Stimulated activated naive CD8-positive, alpha-beta T cell treated with anti-CD3 and anti-CD28 coated beads, Interleukin-15, Interleukin-2, amounts not matched to agents 100 ng/mL and 50 ng/mL, for 24 hours (primary cell): ENCODE results near the gene USP35.

Source experiments
- H3K27ac Mint-ChIP-seq: one replicate; pipeline ENCODE4 v1.8.0; 2021; ENCODE audit warnings: mild to moderate bottlenecking, mixed read lengths
- H3K27me3 Mint-ChIP-seq: one replicate; pipeline ENCODE4 v1.8.0; 2021; ENCODE audit warnings: mixed read lengths
- H3K36me3 Mint-ChIP-seq: one replicate; pipeline ENCODE4 v1.8.0; 2021; ENCODE audit warnings: low read depth, mixed read lengths
- H3K4me1 Mint-ChIP-seq: one replicate; pipeline ENCODE4 v1.8.0; 2021; ENCODE audit warnings: low read depth, mixed read lengths
- H3K4me3 Mint-ChIP-seq: one replicate; pipeline ENCODE4 v1.8.0; 2021; ENCODE audit warnings: mild to moderate bottlenecking, mixed read lengths
- H3K9me3 Mint-ChIP-seq: one replicate; pipeline ENCODE4 v1.8.0; 2021; ENCODE audit warnings: mixed read lengths

The USP35 gene

DNA sequence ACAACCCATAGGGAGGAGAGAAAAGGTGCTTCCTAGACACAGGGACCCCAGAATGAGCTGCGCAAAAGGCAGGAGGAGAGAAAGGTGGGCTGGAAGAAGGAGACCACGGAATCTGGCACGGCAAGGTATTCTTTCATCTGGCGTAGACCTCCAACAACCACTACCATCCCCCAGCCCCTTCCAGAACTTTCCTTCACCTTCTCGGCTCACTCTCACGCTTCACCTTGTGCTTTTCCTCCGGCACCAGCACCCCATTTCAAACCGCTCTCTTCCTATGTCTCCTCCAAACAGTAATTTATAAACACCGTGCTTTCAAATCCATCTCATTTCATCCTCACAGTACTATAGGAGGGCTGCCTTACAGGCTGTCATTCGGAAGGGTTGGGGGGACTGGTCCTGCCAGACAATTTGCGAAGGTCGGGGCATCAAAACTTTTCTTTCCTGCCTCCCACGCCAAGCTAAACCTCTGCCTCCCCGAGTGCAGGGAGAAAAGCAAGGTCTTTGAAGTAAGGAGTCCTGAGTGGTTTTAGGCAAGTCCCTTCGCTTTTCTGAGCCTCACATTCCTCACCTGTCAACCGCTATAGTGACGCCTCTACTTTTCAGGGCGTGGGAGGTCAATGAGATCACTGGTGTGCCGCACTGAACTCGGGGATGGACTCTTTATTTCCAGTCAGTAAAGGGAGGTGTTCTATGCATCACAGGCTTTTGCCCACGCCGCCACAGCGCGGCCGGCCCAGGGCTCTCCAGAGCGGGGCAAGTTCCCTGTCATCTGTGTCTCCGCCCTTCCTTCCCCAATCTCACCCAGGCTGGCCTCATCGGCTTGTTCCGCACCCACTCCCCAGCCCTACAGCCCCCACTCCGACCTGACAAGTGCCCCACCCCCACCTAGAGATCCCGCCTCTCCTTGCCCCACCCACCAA, 1.1 kb upstream of the USP35 start:
- Mint-ChIP-seq H3K36me3 (no peaks in the 10 kb centered on the region), H3K4me3 (peak overlapping the region; percentile 95), H3K27me3 (no peaks in the 10 kb centered on the region), H3K27ac (peak overlapping the region; percentile 98), H3K9me3 (no peaks in the 10 kb centered on the region), H3K4me1 (peaks cover 51% of the 10 kb centered on the region)

DNA sequence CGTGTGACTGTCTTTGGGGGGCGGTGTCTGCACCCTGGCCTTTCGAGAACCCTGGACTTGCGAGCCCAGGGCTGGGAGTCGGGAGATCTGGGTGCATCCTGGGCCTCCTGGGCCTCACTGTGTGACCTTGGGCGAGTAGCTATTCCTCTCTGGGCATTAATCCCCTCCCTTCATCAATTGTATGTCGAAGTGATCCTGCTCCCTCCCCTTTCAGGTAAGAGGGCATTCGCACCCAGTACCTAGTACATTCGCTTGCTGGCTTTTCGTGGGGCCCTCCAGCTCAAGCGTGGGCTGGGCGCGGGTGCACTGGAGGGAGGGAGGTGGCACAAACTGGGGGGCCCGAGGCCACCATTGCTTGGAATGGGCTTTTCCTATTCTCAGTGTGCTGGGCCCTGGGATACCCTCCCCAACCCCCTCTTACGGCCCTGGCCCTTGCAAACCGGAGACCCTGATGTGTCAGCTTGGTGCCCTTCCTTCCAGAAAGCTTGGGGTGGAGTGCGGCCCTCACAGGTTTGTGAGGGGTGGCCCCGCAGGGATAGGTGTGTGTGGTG, 530 bp downstream of the USP35 start:
- H3K4me3 Mint-ChIP-seq: peak overlapping the region; percentile 95
- H3K4me1 Mint-ChIP-seq: peaks cover 61% of the 10 kb centered on the region
- no peaks in the 10 kb centered on the region for H3K9me3 Mint-ChIP-seq
- H3K27me3 Mint-ChIP-seq: no peaks in the 10 kb centered on the region
- H3K27ac Mint-ChIP-seq: no peak overlapping the region
- no peaks in the 10 kb centered on the region for H3K36me3 Mint-ChIP-seq

DNA sequence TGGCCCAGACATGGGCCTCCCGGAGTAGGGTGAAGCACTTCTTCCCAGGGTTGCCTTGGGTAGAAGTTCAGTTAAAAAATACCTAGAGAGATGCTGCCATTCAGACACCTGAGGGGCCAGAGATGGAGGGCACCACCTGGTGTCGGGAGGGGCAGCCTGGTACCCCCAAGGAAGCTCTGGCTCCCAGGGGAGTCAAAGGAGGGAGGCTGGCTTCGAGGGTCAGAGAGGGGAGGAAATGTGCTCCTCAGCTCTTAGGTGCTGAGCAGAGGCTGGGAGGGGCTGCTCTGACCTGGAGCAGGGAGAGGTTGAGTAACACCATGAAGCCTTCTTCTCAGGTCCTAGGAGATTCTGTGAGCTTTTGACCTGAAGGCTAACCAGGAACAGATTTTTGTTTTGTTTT, 1.1 kb downstream of the USP35 start:
- no peaks in the 10 kb centered on the region for H3K27me3 Mint-ChIP-seq
- H3K9me3 Mint-ChIP-seq: no peaks in the 10 kb centered on the region
- H3K4me1 Mint-ChIP-seq: peaks cover 66% of the 10 kb centered on the region
- no peaks in the 10 kb centered on the region for H3K36me3 Mint-ChIP-seq
- H3K4me3 Mint-ChIP-seq: peak overlapping the region; percentile 95
- H3K27ac Mint-ChIP-seq: peak overlapping the region; percentile 19

DNA sequence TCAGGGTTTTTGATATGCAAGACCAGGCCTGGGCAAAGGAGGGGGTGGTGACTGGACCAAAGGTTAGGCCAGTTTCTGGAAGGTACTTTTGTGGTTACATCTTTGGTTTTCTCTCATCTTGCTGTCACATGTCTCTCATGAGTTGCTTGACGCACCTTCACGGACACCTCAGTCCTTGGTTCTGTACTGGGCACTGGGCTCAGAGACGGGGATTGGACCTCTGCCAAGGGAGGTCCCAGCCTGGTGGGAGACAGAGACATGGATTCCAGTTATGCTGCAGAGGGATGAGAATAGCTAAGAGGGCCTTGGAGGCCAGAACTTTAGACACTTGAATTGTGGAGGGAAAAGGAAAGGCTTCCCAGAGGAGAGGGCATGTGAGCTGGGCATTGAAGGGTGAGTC, 1.7 kb downstream of the USP35 start:
- peaks cover 66% of the 10 kb centered on the region for H3K4me1 Mint-ChIP-seq
- H3K9me3 Mint-ChIP-seq: no peaks in the 10 kb centered on the region
- peak overlapping the region; percentile 95 for H3K4me3 Mint-ChIP-seq
- no peaks in the 10 kb centered on the region for H3K36me3 Mint-ChIP-seq
- no peaks in the 10 kb centered on the region for H3K27me3 Mint-ChIP-seq
- peak overlapping the region; percentile 19 for H3K27ac Mint-ChIP-seq

DNA sequence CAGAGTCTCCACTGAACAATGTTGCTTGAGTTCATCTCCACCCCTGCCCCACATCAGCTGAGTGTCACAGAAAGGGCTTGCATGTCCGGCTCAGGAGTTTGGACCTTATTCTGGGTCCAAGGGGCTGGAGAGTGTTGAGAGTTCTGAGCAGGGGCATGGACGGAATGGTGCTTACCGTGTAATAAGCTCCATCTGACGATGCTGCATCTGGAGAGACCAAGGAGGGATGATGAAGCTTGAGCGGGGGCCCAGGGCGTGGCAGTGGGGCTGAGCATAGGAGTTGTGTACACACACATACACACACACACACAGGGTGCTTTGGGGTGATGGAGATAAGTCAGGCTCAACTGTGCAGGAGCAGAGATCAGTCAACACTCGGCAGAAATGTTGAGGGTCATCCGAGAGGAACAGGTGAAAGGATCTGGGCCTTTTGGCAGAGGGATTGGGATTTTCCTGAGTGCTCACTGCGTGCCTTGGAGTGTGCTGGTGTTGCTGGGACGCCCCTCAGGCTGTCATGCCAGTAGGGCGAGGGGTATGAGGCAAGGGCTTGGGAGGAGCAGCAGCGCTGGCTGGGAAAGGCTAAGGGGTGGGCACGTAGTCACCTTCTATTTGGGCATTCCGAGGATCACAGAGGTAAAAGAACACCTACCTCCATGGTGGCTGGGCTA, 2.3 kb downstream of the USP35 start:
- H3K9me3 Mint-ChIP-seq: no peaks in the 10 kb centered on the region
- H3K27me3 Mint-ChIP-seq: no peaks in the 10 kb centered on the region
- no peak overlapping the region for H3K27ac Mint-ChIP-seq
- H3K4me3 Mint-ChIP-seq: no peak overlapping the region
- H3K36me3 Mint-ChIP-seq: no peaks in the 10 kb centered on the region
- H3K4me1 Mint-ChIP-seq: peaks cover 62% of the 10 kb centered on the region

DNA sequence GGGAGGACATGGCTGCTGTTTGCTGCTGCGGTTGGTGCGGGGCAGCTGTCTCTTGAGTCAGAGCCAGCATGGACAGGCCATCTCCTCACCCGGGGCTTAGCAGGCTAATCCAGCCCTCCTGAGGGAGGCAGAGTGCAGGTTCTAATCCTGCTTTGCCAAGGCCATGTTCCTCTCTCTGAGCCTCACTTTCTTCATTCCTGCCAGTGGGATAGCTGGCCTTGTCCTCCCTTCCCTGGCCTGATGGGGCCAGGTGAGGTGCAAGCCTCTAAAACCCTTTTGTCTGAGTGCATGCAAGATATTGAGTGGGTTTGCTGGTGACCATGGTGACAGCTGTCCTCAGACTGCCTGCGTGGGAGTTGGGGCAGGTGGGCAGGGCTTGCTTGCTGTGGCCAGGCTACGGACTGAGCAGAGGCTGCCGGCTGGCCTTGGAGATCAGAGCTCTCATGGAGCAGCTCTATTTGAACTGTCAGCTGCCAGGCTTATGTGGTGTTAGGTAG, 3.6 kb downstream of the USP35 start:
- no peaks in the 10 kb centered on the region for H3K36me3 Mint-ChIP-seq
- no peaks in the 10 kb centered on the region for H3K27me3 Mint-ChIP-seq
- peaks cover 49% of the 10 kb centered on the region for H3K4me1 Mint-ChIP-seq
- H3K4me3 Mint-ChIP-seq: no peak overlapping the region
- no peak overlapping the region for H3K27ac Mint-ChIP-seq
- H3K9me3 Mint-ChIP-seq: no peaks in the 10 kb centered on the region

DNA sequence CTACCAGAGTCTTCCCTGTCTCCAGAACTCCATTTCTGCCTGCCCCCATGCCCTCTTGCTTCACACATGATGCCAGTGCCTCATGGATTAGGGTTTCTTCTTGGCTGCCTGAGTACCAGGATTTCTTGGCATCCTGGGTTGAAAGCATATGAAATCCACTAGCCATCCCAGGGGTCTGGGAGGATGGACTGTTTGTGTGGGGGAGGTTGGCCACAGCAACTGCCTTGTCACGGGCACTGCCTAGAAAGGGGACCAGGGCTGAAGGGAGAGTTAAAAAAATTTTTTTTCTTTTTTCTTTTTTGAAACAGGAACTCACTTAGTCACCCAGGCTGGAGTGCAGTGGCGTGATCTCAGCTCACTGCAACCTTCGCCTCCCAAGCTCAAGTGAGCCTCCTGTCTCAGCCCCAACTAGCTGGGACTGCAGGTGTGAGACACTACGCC, 4.2 kb downstream of the USP35 start:
- Mint-ChIP-seq H3K27ac (peak overlapping the region; percentile 83), H3K4me3 (no peak overlapping the region), H3K4me1 (peaks cover 42% of the 10 kb centered on the region), H3K27me3 (no peaks in the 10 kb centered on the region), H3K36me3 (no peaks in the 10 kb centered on the region), H3K9me3 (no peaks in the 10 kb centered on the region)

DNA sequence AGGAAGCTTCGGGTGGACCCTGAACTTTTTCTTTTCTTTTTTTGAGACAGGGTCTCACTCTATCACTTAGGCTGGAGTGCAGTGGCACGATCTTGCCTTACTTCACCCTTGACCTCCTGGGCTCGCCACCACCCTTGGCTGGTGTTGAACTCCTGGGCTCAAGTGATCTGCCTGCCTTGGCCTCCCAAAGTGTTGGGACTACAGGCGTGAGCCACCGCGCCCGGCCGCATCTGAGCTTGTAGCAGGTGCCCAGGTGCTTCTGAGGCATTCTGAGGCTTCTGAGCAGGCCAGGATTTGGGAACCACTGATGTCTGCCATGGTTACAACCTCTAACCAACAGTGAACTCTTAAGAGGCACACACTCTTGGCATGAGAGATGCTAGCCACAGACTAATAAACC, 5.1 kb downstream of the USP35 start:
- Mint-ChIP-seq H3K36me3 (no peaks in the 10 kb centered on the region), H3K4me3 (no peak overlapping the region), H3K4me1 (peaks cover 40% of the 10 kb centered on the region), H3K9me3 (no peaks in the 10 kb centered on the region), H3K27ac (no peak overlapping the region), H3K27me3 (no peaks in the 10 kb centered on the region)

DNA sequence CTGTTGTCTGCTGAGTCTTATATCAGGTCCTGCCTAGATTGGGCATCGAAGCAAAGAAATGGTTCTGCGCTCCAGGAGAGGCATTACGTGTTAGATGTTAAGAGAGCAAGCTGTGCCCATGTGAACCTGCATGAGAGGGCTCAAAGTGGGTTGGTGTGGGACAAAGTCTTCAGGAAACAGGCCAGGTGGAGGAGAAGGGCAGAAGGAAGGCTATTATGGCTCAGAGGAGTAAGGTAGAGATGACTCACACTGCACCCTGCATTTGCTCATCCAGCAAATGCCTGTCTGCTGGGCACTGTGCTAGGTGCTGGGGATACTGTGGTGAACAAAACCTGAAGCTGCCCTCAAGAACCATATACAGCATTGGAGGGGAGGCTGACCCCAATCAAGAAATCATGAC, 5.8 kb downstream of the USP35 start:
- Mint-ChIP-seq H3K36me3 (no peaks in the 10 kb centered on the region), H3K4me1 (peaks cover 38% of the 10 kb centered on the region), H3K4me3 (no peak overlapping the region), H3K9me3 (no peaks in the 10 kb centered on the region), H3K27me3 (no peaks in the 10 kb centered on the region), H3K27ac (no peak overlapping the region)

DNA sequence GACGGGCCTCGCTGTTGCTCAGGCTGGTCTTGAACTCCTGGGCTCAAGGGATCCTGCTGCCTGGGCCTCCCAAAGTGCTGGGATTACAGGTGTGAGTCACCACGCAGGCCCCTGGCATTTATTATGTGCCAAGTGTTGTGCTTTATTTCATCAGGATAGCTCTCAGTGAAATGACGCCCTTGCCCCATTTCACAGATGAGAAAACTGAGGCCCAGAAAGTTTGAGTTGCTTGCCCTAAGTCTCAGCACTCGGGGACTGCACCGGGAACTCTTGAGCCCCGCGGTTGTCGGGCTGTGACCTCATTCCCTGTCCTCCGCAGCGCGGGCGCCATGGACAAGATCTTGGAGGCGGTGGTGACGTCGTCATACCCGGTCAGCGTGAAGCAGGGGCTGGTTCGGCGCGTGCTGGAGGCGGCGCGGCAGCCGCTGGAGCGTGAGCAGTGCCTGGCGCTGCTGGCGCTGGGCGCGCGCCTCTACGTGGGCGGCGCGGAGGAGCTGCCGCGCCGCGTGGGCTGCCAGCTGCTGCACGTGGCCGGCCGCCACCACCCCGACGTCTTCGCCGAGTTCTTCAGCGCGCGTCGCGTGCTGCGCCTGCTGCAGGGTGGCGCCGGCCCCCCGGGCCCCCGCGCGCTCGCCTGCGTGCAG, 7.3 kb downstream of the USP35 start:
- Mint-ChIP-seq H3K27me3 (no peaks in the 10 kb centered on the region), H3K4me1 (peaks cover 24% of the 10 kb centered on the region), H3K4me3 (no peak overlapping the region), H3K27ac (no peak overlapping the region), H3K36me3 (no peaks in the 10 kb centered on the region), H3K9me3 (no peaks in the 10 kb centered on the region)

DNA sequence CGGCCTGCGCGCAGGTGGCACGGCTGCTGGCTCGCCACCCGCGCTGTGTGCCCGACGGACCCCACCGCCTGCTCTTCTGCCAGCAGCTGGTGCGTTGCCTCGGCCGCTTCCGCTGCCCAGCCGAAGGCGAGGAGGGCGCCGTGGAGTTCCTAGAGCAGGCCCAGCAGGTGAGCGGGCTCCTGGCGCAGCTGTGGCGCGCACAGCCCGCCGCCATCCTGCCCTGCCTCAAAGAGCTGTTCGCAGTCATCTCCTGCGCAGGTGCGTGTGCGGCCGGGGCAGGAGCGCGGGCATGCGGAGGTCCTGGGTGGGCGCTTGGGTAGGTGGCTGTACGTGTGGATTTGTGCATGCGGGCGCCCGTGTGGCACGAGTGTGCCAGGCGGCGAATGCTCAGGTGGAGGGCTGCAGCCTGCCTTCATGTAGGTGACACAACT, 8.0 kb downstream of the USP35 start:
- Mint-ChIP-seq H3K27ac (no peak overlapping the region), H3K4me1 (peaks cover 27% of the 10 kb centered on the region), H3K27me3 (no peaks in the 10 kb centered on the region), H3K9me3 (no peaks in the 10 kb centered on the region), H3K4me3 (no peak overlapping the region), H3K36me3 (no peaks in the 10 kb centered on the region)

DNA sequence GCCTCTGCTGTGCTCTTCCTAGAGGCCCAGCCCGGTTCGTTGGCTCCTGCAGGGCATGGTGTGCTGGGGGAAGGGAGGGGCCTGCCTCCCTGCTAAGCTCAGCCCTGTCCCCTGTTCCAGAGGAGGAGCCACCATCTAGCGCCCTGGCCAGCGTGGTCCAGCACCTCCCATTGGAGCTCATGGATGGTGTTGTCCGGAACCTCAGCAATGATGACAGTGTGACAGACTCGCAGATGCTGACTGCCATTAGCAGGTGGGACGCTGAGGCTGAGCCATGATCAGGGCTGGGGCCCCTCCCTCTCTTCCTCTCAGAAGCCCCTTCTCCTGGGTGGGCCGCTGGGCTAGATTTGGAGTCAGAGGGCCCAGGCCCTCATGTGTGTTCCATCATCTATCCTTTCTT, 9.1 kb downstream of the USP35 start:
- peaks cover 33% of the 10 kb centered on the region for H3K4me1 Mint-ChIP-seq
- H3K4me3 Mint-ChIP-seq: no peak overlapping the region
- no peaks in the 10 kb centered on the region for H3K36me3 Mint-ChIP-seq
- no peaks in the 10 kb centered on the region for H3K9me3 Mint-ChIP-seq
- no peaks in the 10 kb centered on the region for H3K27me3 Mint-ChIP-seq
- no peak overlapping the region for H3K27ac Mint-ChIP-seq

DNA sequence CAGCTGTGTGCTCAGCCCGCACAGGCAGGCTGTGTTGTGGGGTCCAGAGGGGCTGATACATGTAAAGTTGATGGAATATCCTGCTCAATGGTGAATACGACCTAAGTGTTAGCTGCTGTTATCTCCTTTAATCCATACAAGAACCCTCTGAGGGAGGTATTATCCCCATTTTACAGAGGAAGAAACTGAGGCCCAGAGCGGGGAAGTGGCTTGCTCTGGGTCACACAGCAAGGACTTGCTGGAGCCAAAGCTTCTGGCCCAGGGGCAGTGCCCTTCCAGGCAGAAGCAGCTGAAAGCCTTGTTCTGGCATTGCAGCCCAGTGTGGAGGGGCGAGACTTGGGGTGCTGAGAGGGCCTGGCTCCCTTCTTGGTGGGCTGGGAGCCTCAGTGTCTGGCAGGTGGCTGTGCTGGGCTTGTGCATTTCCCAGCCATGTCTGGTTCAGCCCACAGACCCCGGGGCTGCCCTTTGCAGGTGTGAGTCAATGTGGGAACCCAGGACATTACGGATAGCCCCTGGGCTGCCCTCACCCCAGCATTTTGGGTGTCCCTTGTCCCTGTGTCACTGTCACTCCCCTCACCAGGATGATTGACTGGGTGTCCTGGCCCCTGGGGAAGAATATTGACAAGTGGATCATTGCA, 10.4 kb downstream of the USP35 start:
- no peak overlapping the region for H3K4me3 Mint-ChIP-seq
- no peaks in the 10 kb centered on the region for H3K36me3 Mint-ChIP-seq
- no peak overlapping the region for H3K27ac Mint-ChIP-seq
- peaks cover 31% of the 10 kb centered on the region for H3K4me1 Mint-ChIP-seq
- no peaks in the 10 kb centered on the region for H3K27me3 Mint-ChIP-seq
- no peaks in the 10 kb centered on the region for H3K9me3 Mint-ChIP-seq

DNA sequence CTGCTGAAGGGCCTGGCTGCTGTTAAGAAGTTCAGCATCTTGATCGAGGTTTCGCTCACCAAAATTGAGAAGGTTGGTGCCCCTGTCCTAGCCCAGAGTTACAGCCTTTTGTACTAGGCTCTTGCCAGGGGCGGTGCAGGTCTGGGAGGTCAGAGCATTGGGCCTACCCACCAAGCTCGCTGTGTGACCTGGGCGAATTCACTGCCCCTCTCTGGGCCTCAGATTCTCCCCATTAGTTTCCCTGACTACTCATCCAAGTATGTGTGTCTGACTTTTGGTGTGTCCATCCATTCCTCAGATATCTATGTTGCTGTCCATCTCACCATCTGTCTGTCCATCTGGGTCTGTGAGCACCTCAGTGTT, 10.9 kb downstream of the USP35 start:
- Mint-ChIP-seq H3K27me3 (no peaks in the 10 kb centered on the region), H3K4me3 (no peak overlapping the region), H3K27ac (no peak overlapping the region), H3K36me3 (no peaks in the 10 kb centered on the region), H3K4me1 (peaks cover 31% of the 10 kb centered on the region), H3K9me3 (no peaks in the 10 kb centered on the region)
